Pancreas (tissue), 10 donors: ENCODE data around the gene TM2D3. TPM values are rescaled to one million over a fixed set of nuclear protein-coding genes. Genes with fewer than 3 reads are reported as not detected.

Source experiments
- ATAC-seq, 4 donors: fragments of 200-7000 bp; cut with Tn5 transposase; one replicate each; pipeline versions ENCODE4 v1.8.0 to v1.9.1; 2020; ENCODE audit warnings: mild to moderate bottlenecking in 4 of 4, moderate library complexity in 4 of 4
- DNase-seq, 6 donors: peaks; one replicate each; pipeline ENCODE4 v3.0.0-alpha.2; 2020
- FAIRE-seq: peaks from 2 replicates; lab custom pipeline; 2012; peaks lifted over from hg19 to GRCh38; lab: Jason Lieb, UNC
- H3K27ac ChIP-seq, 4 donors: fragments of 200-600 bp; sonication (generic); 1 replicate in 3 of 4; 2 replicates in 1 of 4; pipeline versions ENCODE4 v1.5.0 to v1.8.0; 2020
- H3K27me3 ChIP-seq, 4 donors: fragments of 200-600 bp; one replicate each; pipeline ENCODE4 v1.8.0; 2021
- H3K36me3 ChIP-seq, 3 donors: fragments of 200-600 bp; sonication (generic) in 1 of 3; one replicate each; pipeline versions ENCODE4 v1.5.0 to v1.8.0; 2020 to 2021
- H3K4me1 ChIP-seq, 3 donors: fragments of 200-600 bp; one replicate each; pipeline ENCODE4 v1.8.0; 2021
- H3K4me3 ChIP-seq, 4 donors: fragments of 200-600 bp; sonication (generic) in 2 of 4; one replicate each; pipeline versions ENCODE4 v1.5.0 to v1.8.0; 2020 to 2021
- H3K9me3 ChIP-seq, 4 donors: fragments of 200-600 bp; one replicate each; pipeline ENCODE4 v1.8.0; 2021
- WGBS, 2 donors: extraction: QIAGEN DNeasy Blood & Tissue Kit; methylation state at CpG; one replicate each; pipeline ENCODE4 v1.1.7; 2013; 5-methylcytosine and 5-hydroxymethylcytosine counted together
- intact Hi-C, 3 donors: fragments of 100-400 bp; cut with DNase I; formaldehyde crosslinking; loops; one replicate each; pipeline versions ENCODE4 v1.11.1 to v1.14.2; 2022
- polyA plus RNA-seq, 2 donors: library from polyadenylated mRNA; stranded (reverse); fragments of 200-250 nt; gene quantifications; one replicate each; pipeline ENCODE4 v1.2.3, GENCODE V29; 2013
- total RNA-seq, 6 donors: library from RNA; stranded (reverse); fragmentation: NEBNext Ultra II Directional in 4 of 6; extraction: Animal tissue kit (Norgen Biotek cat#: 25700) in 4 of 6; gene quantifications; one replicate each; pipeline versions ENCODE4 v1.2.1 to v1.2.4, GENCODE V29; 2021 to 2023
- TF ChIP-seq, protein P1 (sequence below), 4 donors: fragments of 200-600 bp; sonication (generic) in 3 of 4; IDR thresholded peaks; one replicate each; pipeline versions ENCODE4 v1.5.0 to v1.8.0; 2021; ENCODE audit warnings: antibody characterized with exemption in 4 of 4
- donor health status: healthy with polysubstance abuse.
- donor health status: DM: no; HTN: no; CAD: no; lungs with moderate emphysema.
- donor health status: DM: no; HTN: no; CAD: no.
- donor health status: control.
- donor health status: control.
- donor health status: Bipolar disorder and iron deficiency.
- donor health status: DM: yes; HTN: yes; CAD: no.
- donor health status: DM: no; HTN: no; CAD: no.
- donor health status: DM: no; HTN: no; CAD: no.
- donor health status: DM: yes; HTN: yes; CAD: no.

TM2D3 gene
- total and polyA plus RNA-seq, 8 donors: 16.0 to 42.8 (median 20.2) TPM

GRCh38 chr15:101604124-101604874 is 47.9 kb downstream of the TM2D3 start:
- DNase-seq: no peak

DNA sequence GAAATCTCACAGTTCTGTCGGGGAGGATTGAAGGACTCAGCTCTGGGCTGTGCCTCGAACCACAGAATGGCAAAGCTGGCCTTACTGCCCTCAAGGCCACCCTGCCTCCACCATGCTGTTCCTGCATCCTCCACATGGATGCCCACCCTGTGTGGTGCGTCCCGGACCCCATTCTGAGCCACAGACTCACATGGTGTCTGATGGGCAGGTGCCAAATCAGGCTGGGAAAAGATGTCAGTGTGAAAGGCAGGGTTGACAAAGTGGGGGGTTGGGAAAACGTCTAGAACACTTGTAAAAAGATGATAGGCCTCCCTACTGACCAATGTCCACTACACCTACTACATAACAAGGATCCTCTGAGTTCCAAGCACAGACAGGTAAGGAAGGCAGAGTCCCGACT is 49.4 kb downstream of the TM2D3 start:
- intact Hi-C loops: no loop called here
- WGBS, 2 donors: 67 to 79% methylated on average over 6 of the region's 6 CpGs
- H3K4me1 ChIP-seq: no peaks in the 10 kb centered on the region
- TF ChIP-seq, protein P1, sequence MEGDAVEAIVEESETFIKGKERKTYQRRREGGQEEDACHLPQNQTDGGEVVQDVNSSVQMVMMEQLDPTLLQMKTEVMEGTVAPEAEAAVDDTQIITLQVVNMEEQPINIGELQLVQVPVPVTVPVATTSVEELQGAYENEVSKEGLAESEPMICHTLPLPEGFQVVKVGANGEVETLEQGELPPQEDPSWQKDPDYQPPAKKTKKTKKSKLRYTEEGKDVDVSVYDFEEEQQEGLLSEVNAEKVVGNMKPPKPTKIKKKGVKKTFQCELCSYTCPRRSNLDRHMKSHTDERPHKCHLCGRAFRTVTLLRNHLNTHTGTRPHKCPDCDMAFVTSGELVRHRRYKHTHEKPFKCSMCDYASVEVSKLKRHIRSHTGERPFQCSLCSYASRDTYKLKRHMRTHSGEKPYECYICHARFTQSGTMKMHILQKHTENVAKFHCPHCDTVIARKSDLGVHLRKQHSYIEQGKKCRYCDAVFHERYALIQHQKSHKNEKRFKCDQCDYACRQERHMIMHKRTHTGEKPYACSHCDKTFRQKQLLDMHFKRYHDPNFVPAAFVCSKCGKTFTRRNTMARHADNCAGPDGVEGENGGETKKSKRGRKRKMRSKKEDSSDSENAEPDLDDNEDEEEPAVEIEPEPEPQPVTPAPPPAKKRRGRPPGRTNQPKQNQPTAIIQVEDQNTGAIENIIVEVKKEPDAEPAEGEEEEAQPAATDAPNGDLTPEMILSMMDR (IDR thresholded peaks at IDR 0.05): no peak
- ATAC-seq (no peak), DNase-seq (no peak), FAIRE-seq (no peak)
- H3K9me3 ChIP-seq: no peaks in the 10 kb centered on the region
- H3K36me3 ChIP-seq: no peaks in the 10 kb centered on the region
- no peak overlapping the region for H3K27ac ChIP-seq
- no peak overlapping the region for H3K4me3 ChIP-seq
- H3K27me3 ChIP-seq: peaks cover 0 to 5% (median 2%) of the 10 kb centered on the region in 4 donors

More at GRCh38 chr15:101604124-101604874, 47.9 kb downstream of the TM2D3 start:
- no peak for ATAC-seq
- intact Hi-C loops: no loop called here
- TF ChIP-seq, protein P1 (IDR thresholded peaks at IDR 0.05): no peak
- no peak for FAIRE-seq
- Histone ChIP-seq H3K27me3 (peaks cover 0 to 5% (median under 1%) of the 10 kb centered on the region in 4 donors), H3K9me3 (no peaks in the 10 kb centered on the region), H3K4me1 (no peaks in the 10 kb centered on the region), H3K36me3 (no peaks in the 10 kb centered on the region), H3K27ac (no peak overlapping the region), H3K4me3 (no peak overlapping the region)
- WGBS, 2 donors: 77 to 92% methylated on average over 4 of the region's 4 CpGs

- peaks cover 0 to 8% (median 2%) of the 10 kb centered on the region in 4 donors for H3K27me3 ChIP-seq
- no peak overlapping the region for H3K27ac ChIP-seq
- no peak overlapping the region for H3K4me3 ChIP-seq
- intact Hi-C loops: no loop called here
- no peaks in the 10 kb centered on the region for H3K36me3 ChIP-seq
- TF ChIP-seq, protein P1 (IDR thresholded peaks at IDR 0.05): no peak
- DNase-seq (no peak), FAIRE-seq (no peak), ATAC-seq (no peak)
- 23 to 26% methylated on average over 4 of the region's 4 CpGs for WGBS, 2 donors
- H3K4me1 ChIP-seq: no peaks in the 10 kb centered on the region
- no peaks in the 10 kb centered on the region for H3K9me3 ChIP-seq
Measured at GRCh38 chr15:101600035-101600434, 52.1 kb downstream of the TM2D3 start.

DNA sequence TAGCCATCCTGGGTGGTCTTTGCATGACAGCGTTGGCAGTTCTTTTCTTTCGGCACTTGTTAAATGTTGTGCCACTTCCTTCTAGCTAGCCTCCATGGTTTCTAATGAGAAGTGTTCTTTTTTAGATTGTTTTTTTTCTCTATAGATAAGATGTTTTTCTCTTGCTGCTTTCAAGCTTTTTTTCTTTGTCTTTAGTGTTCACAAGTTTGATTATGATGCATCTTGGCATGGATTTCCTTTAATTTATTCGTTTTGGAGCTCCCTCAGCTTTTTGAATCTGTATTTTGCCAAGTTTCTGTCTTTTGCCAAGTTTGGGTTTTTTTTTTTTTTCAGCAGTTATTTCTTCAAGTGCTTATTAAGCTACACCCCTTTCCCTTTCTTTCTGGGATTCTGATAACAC is 53.1 kb downstream of the TM2D3 start:
- H3K4me3 ChIP-seq: no peak overlapping the region
- H3K4me1 ChIP-seq: no peaks in the 10 kb centered on the region
- intact Hi-C loops: no loop called here
- ATAC-seq (no peak), DNase-seq (no peak), FAIRE-seq (no peak)
- no peak overlapping the region for H3K27ac ChIP-seq
- no peaks in the 10 kb centered on the region for H3K9me3 ChIP-seq
- TF ChIP-seq, protein P1 (IDR thresholded peaks at IDR 0.05): no peak
- peaks cover 0 to 9% (median 2%) of the 10 kb centered on the region in 4 donors for H3K27me3 ChIP-seq
- 69 to 70% methylated on average over 3 of the region's 3 CpGs for WGBS, 2 donors
- H3K36me3 ChIP-seq: no peaks in the 10 kb centered on the region

DNA sequence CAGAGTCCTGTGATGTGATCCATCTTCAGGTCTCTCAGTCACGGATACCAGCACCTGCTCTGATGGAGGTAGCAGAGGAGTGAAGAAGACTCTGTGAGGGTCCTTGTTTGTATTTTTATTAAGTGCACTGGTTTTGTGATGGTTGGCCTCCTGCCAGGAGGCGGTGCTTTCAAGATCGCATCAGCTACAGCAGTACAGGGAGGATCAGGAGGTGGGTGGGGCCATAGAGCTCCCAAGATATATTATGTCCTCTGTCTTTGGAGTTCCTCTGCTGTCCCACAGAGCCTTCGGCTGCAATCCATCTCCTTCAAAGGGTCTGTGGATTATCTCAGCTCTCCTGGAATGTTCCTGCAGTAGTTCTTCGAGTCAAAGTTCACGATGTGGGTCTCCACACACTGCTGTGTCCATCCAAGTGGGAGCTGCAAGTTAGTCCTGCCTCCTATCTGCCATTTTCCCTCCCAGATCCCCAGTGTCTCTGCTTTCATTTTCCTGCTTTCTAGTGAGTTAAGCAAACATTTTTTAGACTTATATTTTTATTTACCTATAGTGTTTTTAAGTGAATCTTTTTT is 54.7 kb downstream of the TM2D3 start:
- no peak overlapping the region for H3K4me3 ChIP-seq
- no peaks in the 10 kb centered on the region for H3K36me3 ChIP-seq
- WGBS, 2 donors: 64 to 78% methylated on average over 6 of the region's 6 CpGs
- FAIRE-seq: no peak
- TF ChIP-seq, protein P1 (IDR thresholded peaks at IDR 0.05): no peak
- H3K27me3 ChIP-seq: peaks cover 0 to 9% (median 2%) of the 10 kb centered on the region in 4 donors
- intact Hi-C loops: no loop called here
- no peak overlapping the region for H3K27ac ChIP-seq
- DNase-seq: peak in 1 of 6 donors; percentile 14
- no peaks in the 10 kb centered on the region for H3K4me1 ChIP-seq
- no peaks in the 10 kb centered on the region for H3K9me3 ChIP-seq
- no peak for ATAC-seq
